Fibroblast of the aortic adventitia (primary cell): ENCODE results near the gene HACD4. TPM values are rescaled to one million over a fixed set of nuclear protein-coding genes. Genes with fewer than 3 reads are reported as not detected.

Source experiments
- DNase-seq: peaks from one replicate; pipeline ENCODE4 v3.0.0-alpha.2; 2010; ENCODE audit warnings: low read depth
- H3K4me3 ChIP-seq: 2 replicates; pipeline ENCODE4 v1.5.1; 2011; ENCODE audit warnings: low read depth, mild to moderate bottlenecking, control low read depth, low read length, moderate library complexity
- total RNA-seq: library from RNA; depleted of rRNA; stranded (reverse); fragments of >200 nt; gene quantifications from 2 replicates; pipeline ENCODE4 v1.2.3, GENCODE V29; 2012; ENCODE audit warnings: low replicate concordance
- TF ChIP-seq, protein P1 (sequence below): IDR thresholded peaks from 2 replicates; pipeline ENCODE4 v1.5.1; 2011; ENCODE audit warnings: mild to moderate bottlenecking, low read length, control low read depth, inconsistent platforms; ENCODE audit not compliant: insufficient read depth

Gene HACD4
- total RNA-seq, 1 donor, result 4.8 TPM

DNA sequence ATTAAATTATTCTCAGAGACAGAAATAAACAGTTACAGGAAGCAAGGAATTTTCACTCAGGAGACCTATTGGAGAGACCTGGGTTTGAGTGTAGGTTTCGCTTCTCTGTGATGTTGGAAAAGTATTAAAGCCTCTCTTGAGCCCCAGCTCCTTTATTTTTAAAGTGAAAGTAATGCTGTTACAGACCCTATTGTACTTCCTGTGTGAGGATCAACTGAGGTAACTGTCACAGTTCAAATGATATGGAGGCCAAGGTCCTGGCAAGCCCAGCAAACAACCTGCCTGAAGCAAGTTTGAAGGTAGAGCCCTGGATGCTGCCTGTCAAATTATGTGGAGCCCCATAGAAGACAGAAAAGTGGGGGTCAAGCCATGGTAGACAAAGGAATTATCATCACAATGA, 7.9 kb upstream of the HACD4 start:
- H3K4me3 ChIP-seq, result no peak overlapping the region
- TF ChIP-seq, protein P1, sequence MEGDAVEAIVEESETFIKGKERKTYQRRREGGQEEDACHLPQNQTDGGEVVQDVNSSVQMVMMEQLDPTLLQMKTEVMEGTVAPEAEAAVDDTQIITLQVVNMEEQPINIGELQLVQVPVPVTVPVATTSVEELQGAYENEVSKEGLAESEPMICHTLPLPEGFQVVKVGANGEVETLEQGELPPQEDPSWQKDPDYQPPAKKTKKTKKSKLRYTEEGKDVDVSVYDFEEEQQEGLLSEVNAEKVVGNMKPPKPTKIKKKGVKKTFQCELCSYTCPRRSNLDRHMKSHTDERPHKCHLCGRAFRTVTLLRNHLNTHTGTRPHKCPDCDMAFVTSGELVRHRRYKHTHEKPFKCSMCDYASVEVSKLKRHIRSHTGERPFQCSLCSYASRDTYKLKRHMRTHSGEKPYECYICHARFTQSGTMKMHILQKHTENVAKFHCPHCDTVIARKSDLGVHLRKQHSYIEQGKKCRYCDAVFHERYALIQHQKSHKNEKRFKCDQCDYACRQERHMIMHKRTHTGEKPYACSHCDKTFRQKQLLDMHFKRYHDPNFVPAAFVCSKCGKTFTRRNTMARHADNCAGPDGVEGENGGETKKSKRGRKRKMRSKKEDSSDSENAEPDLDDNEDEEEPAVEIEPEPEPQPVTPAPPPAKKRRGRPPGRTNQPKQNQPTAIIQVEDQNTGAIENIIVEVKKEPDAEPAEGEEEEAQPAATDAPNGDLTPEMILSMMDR, result no peak
- no peak for DNase-seq

DNA sequence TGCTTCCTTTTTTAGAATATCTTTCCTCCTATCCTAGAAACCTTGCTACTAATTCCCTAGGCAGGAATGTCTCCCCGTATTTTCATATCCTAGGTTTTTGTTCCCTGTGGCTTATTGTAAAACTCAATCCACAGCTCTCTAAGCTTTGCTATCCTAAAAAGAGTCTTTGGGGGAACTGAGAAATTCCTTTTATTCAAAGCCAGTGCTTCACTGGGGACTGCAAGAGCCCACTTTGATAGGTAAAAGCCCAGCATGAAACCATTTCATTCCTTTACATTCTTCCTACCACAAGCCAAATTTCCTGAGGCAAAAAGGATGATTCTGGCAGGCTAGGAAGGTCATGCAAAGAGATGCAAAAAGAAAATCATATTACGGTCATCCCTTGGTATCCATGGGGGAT, 5.8 kb upstream of the HACD4 start:
- TF ChIP-seq, protein P1, result no peak
- no peak overlapping the region for H3K4me3 ChIP-seq
- DNase-seq, result no peak

DNA sequence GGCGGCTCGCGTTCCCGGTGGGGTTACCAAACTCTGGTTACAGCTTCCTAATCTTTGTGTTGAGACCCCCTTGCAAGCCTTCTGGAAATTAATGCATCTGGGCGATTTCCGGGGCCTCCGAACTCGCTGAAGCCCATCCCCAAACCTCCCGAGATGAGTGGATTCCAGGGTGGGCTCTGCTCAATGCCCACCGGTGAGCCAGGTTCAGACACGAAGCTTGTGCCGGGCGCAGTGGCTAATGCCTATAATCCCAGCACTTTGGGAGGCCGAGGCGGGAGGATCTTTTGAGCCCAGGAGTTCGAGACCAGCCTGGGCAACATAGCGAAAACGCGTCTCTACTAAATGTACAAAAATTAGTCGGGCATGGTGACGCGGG, 356 bp upstream of the HACD4 start:
- no peak for DNase-seq
- TF ChIP-seq, protein P1, result no peak
- H3K4me3 ChIP-seq, result peak overlapping the region; percentile 63

DNA sequence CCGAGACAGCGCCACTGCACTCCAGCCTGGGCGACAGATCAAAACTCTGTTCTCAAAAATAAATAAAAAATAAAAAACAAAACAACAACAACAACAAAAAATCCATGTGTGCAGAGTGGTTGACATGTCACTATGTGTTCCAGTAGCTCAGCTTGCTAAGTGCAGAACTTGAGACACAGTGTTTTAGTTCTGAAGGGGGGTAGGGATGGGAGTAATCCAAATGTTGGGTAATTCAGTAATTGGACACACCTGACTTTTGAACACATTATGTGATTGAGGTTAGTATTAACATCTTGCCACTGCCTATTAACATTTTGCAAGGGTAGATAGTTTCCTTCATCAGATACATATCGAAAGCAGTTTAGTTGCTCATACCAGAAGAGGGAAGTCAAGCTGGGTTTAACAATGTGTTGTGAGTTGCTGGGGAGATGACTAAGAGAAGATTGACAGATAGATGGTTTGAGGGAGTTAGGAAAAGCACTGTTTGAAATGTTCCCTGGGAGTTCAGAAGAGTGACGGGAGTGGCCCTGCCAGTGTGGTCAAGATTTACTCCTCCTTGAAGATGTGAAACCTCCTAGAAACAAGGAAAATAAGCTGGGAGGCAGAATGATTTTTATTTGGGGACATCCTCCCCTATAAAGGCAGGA, 928 bp downstream of the HACD4 start:
- TF ChIP-seq, protein P1, result no peak
- H3K4me3 ChIP-seq, result peak overlapping the region; percentile 63
- peak; percentile 12 for DNase-seq

DNA sequence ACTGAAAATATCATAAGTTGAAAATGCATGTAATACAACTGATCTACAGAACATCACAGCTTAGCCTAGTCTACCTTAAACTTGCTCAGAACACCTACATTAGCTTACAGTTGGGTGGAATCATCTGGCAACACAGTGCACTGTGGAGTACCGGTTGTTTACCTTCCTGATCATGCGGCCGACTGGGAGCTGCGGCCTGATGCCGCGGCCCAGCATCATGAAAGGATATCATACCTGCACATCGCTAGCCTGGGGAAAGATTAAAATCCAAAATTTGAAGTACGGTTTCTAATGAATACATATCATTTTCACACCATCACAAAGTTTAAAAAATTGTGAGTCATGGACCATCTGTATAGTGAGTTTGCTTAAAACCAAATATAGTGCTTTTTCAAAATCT, 1.8 kb downstream of the HACD4 start:
- TF ChIP-seq, protein P1, result no peak
- no peak for DNase-seq
- no peak overlapping the region for H3K4me3 ChIP-seq

DNA sequence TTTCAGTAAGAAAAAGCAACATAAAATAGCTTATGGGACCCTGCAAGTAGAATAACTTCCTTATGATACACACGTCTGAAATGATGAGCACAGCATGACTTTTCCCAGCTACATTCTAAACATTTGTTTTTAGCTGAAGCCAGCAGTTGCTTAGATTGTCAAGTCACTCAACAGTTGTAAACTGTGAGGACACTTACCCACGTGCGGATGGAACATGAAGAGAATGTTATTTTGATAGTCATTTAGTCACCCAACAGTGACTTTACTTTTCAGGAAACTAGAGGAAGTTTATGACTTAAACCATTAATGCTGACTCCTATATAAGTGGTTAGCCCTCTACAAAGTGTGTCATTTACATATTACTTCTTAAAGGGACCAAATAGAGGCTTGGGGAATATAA, 3.0 kb downstream of the HACD4 start:
- no peak for DNase-seq
- TF ChIP-seq, protein P1, result no peak
- H3K4me3 ChIP-seq, result no peak overlapping the region

DNA sequence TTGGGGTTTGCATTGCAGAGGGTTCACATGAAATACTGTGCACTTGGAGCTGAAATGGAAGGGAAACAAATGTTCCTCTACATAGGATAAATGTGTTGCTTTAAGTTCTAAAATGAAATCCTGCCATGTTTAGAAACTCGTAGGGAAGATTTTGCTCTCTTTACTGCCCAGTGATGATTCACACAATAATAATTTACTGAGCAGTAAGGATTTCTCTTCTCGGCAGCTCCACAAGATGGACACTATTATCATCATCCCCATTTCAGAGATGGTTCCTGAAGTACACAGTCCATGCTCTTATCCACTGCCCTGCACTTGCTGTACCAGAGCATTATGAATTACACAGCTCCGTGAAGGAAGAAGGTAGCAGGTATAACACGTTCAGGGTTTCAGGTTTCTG, 4.1 kb downstream of the HACD4 start:
- H3K4me3 ChIP-seq, result no peak overlapping the region
- peak; percentile 24 for DNase-seq
- TF ChIP-seq, protein P1, result no peak
